ENCODE measurements around the gene ELAC2.
"Not testable (repeated sequence)": the region's sequence is repeated elsewhere in the genome, so short reads cannot be mapped to it uniquely, and the experiment has no call there.

ELAC2 gene

GRCh38 chr17:12985431-12986293 lies 32.2 kb downstream of the ELAC2 start:
- DNase-seq, result no peak

- no peak for DNase-seq
Observed at GRCh38 chr17:12983991-12984884, 33.6 kb downstream of the ELAC2 start.

DNA sequence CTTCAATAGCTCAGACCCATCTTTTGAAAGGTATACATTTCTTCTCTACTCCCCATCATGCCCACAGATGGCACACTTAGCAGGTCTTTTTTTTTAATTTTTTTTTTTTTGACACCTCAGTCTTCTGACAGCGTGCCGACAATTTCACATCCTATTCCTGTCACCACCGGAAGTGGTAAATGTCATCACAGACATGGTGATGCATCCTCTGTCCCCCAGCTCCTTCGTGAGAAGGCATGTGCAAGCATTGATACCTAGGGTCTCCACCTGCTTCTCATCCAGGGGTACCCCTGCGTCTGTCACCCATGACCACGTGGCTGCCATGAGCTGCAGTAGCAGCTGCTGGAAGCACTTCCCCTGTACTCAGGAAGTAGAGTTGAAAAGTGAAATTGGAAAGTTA lies 35.6 kb downstream of the ELAC2 start:
- no peak for DNase-seq

GRCh38 chr17:12979826-12980500 lies 37.9 kb downstream of the ELAC2 start:
- no peak for DNase-seq

- DNase-seq, result no peak
Observed at GRCh38 chr17:12979246-12979645, 38.6 kb downstream of the ELAC2 start.

- DNase-seq, result not testable (repeated sequence)
Observed at GRCh38 chr17:12978787-12979186, 39.0 kb downstream of the ELAC2 start.

DNA sequence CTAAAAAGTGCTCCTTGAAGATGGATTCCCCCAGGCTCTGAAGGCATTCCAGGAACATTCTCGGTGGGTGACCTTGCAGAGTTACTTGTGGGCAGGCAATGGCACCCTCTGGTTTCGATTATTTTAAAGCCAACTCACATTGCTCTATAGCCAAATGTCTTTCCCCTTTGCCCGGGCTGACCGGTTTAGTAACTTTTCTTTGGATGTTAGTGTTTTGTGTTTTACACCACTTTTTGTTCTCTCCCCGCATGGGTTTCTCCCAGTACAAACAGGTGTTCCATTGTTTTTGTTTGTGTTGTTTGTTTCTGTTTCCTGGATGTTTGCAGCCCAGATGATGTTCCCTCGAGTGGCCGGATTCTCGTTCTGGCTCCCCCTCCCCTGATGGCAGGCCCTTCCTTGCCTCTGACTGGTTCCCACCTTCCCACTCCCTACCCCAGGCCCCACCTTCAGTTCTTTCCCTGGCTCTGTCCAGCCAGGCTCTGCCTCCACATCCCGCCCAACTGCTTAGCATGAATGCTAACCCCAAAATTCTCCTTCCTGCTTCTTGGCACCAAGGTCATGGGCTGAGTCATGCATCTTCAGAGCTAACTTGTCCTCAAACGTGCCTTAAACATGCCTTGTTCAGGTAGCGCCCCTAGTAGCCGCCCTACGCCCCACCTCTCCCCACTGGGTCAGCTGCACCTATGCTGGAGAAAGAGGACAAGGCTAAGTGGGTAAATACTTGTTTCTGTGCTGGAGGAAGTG lies 40.6 kb downstream of the ELAC2 start:
- no peak for DNase-seq

GRCh38 chr17:12974005-12974531 lies 43.8 kb downstream of the ELAC2 start:
- no peak for DNase-seq

GRCh38 chr17:12973496-12974004 lies 44.3 kb downstream of the ELAC2 start:
- DNase-seq, result no peak

- no peak for DNase-seq
Observed at GRCh38 chr17:12967962-12968361, 49.9 kb downstream of the ELAC2 start.

DNA sequence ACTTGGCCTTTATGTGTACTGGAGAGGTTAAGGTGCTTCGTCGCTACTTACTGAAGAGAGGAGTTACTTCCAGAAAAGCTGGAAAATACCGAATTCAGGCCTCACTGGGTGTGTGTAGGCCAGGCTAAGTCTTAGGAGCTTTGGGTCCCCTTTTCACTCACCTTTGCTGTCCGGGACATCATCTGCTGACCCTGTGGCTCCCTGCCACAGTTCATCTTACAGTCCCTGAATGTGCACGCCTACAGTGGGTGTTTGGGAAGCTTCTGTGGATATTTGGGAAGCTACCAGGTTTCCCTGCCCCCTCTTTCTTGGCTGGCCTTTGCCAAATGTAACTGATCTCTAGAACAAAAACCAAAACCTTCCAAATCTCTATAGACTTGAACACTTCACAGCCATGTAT lies 51.4 kb downstream of the ELAC2 start:
- no peak for DNase-seq

DNA sequence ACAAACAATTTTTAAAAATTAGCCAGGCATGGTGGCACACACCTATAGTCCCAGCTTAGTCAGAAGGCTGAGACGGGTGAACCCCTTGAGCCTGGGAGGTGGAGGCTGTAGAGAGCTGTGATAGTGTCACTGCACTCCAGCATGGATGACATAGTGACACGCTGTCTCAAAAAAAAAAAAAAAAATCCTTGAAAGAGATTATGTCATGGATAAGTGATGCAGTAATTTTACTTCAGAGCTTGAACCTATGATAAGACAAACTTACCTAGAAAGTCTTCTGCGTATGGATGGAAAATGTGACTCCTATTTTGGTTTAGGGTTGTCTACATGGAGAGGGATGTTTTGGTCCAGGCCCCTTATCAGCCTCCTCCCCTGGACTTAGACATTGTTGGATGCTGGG lies 51.8 kb downstream of the ELAC2 start:
- no peak for DNase-seq

GRCh38 chr17:12964840-12965239 lies 53.0 kb downstream of the ELAC2 start:
- DNase-seq, result no peak

- no peak for DNase-seq
Observed at GRCh38 chr17:12964162-12964561, 53.7 kb downstream of the ELAC2 start.

GRCh38 chr17:12963505-12963904 lies 54.3 kb downstream of the ELAC2 start:
- no peak for DNase-seq

- DNase-seq, result no peak
Observed at GRCh38 chr17:12961655-12962054, 56.2 kb downstream of the ELAC2 start.

- DNase-seq, result no peak
Observed at GRCh38 chr17:12959441-12959840, 58.4 kb downstream of the ELAC2 start.

- DNase-seq, result no peak
Observed at GRCh38 chr17:12958786-12959185, 59.0 kb downstream of the ELAC2 start.

- no peak for DNase-seq
Observed at GRCh38 chr17:12955521-12955920, 62.3 kb downstream of the ELAC2 start.

- DNase-seq, result no peak
Observed at GRCh38 chr17:12953156-12953555, 64.7 kb downstream of the ELAC2 start.

DNA sequence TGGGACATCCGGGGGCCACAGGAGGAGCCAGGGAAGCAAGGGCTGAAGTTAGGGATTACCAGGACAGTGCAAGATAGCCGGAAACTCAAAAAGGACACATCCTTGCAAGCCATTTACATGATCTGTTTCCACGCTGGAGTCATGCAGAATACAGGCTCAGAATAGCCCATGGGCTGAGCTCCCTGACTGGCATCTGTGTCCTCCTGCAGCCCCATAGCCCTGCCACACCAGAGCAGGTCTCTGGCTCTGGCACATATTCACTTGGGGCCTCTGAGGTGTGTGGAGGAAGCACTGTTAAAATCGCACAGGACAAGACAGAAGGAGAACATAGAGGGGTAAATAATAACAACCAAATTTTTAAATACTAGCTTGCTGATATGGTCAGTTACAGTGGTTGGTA lies 65.8 kb downstream of the ELAC2 start:
- DNase-seq, result no peak

GRCh38 chr17:12947047-12947446 lies 70.8 kb downstream of the ELAC2 start:
- DNase-seq, result no peak
